Stimulated activated effector memory CD8-positive, alpha-beta T cell treated with anti-CD3 and anti-CD28 coated beads, Interleukin-12 subunit alpha, Interleukin-12 subunit beta, amount 100 ng/mL, for 72 hours (primary cell): Measurements from ENCODE around the gene MVB12B.
"Not testable (repeated sequence)": the region's sequence is repeated elsewhere in the genome, so short reads cannot be mapped to it uniquely, and the experiment has no call there.

Source experiments
- ATAC-seq: fragments of 150-1000 bp; cut with Tn5 transposase; 2 replicates; pipeline ENCODE4 v1.10.0; 2021
- DNase-seq, 2 donors: peaks; one replicate each; pipeline ENCODE4 v3.0.0; 2021 to 2022; ENCODE audit warnings: low spot score in 2 of 2
- H3K27ac Mint-ChIP-seq: one replicate; pipeline ENCODE4 v1.8.0; 2022; ENCODE audit warnings: mild to moderate bottlenecking, mixed read lengths
- H3K36me3 Mint-ChIP-seq: one replicate; pipeline ENCODE4 v1.8.0; 2022; ENCODE audit warnings: mild to moderate bottlenecking, mixed read lengths
- H3K4me1 Mint-ChIP-seq: one replicate; pipeline ENCODE4 v1.8.0; 2022; ENCODE audit warnings: mixed read lengths
- H3K4me3 Mint-ChIP-seq: one replicate; pipeline ENCODE4 v1.8.0; 2022; ENCODE audit warnings: mild to moderate bottlenecking, mixed read lengths
- H3K9me3 Mint-ChIP-seq: one replicate; pipeline ENCODE4 v1.8.0; 2022; ENCODE audit warnings: mixed read lengths

Gene MVB12B

GRCh38 chr9:126527109-126527825 lies 200.6 kb downstream of the MVB12B start:
- no peak for DNase-seq
- H3K9me3 Mint-ChIP-seq = no peaks in the 10 kb centered on the region
- H3K36me3 Mint-ChIP-seq = peaks cover 14% of the 10 kb centered on the region
- no peak overlapping the region for H3K27ac Mint-ChIP-seq
- peaks cover 33% of the 10 kb centered on the region for H3K4me1 Mint-ChIP-seq
- ATAC-seq = no peak
- no peak overlapping the region for H3K4me3 Mint-ChIP-seq

- no peak overlapping the region for H3K27ac Mint-ChIP-seq
- no peaks in the 10 kb centered on the region for H3K9me3 Mint-ChIP-seq
- no peak overlapping the region for H3K4me3 Mint-ChIP-seq
- DNase-seq (no peak), ATAC-seq (no peak)
- H3K4me1 Mint-ChIP-seq = peaks cover 25% of the 10 kb centered on the region
- peaks cover 20% of the 10 kb centered on the region for H3K36me3 Mint-ChIP-seq
Measured at GRCh38 chr9:126528111-126528510, 201.5 kb downstream of the MVB12B start.

GRCh38 chr9:126528915-126529314 lies 202.3 kb downstream of the MVB12B start:
- Mint-ChIP-seq H3K4me1 (peaks cover 17% of the 10 kb centered on the region), H3K4me3 (no peak overlapping the region), H3K27ac (no peak overlapping the region), H3K9me3 (no peaks in the 10 kb centered on the region), H3K36me3 (peaks cover 16% of the 10 kb centered on the region)
- DNase-seq = no peak
- ATAC-seq = no peak

- DNase-seq (no peak), ATAC-seq (no peak)
- Mint-ChIP-seq H3K27ac (no peak overlapping the region), H3K4me1 (no peaks in the 10 kb centered on the region), H3K36me3 (peaks cover 6% of the 10 kb centered on the region), H3K4me3 (no peak overlapping the region), H3K9me3 (no peaks in the 10 kb centered on the region)
Measured at GRCh38 chr9:126531035-126531571, 204.5 kb downstream of the MVB12B start.

GRCh38 chr9:126531591-126531990 lies 205.0 kb downstream of the MVB12B start:
- no peaks in the 10 kb centered on the region for H3K9me3 Mint-ChIP-seq
- no peak for DNase-seq
- no peaks in the 10 kb centered on the region for H3K4me1 Mint-ChIP-seq
- no peak overlapping the region for H3K4me3 Mint-ChIP-seq
- peaks cover 6% of the 10 kb centered on the region for H3K36me3 Mint-ChIP-seq
- no peak overlapping the region for H3K27ac Mint-ChIP-seq
- ATAC-seq = no peak

- ATAC-seq (no peak), DNase-seq (no peak)
- H3K4me1 Mint-ChIP-seq = no peaks in the 10 kb centered on the region
- H3K9me3 Mint-ChIP-seq = no peaks in the 10 kb centered on the region
- no peak overlapping the region for H3K27ac Mint-ChIP-seq
- H3K4me3 Mint-ChIP-seq = no peak overlapping the region
- peaks cover 6% of the 10 kb centered on the region for H3K36me3 Mint-ChIP-seq
Measured at GRCh38 chr9:126532019-126532462, 205.4 kb downstream of the MVB12B start.

- H3K36me3 Mint-ChIP-seq = peaks cover 6% of the 10 kb centered on the region
- no peak overlapping the region for H3K4me3 Mint-ChIP-seq
- DNase-seq = no peak
- ATAC-seq = no peak
- no peaks in the 10 kb centered on the region for H3K9me3 Mint-ChIP-seq
- no peak overlapping the region for H3K27ac Mint-ChIP-seq
- no peaks in the 10 kb centered on the region for H3K4me1 Mint-ChIP-seq
Measured at GRCh38 chr9:126532489-126532888, 205.9 kb downstream of the MVB12B start.

- DNase-seq = no peak
- Mint-ChIP-seq H3K27ac (no peak overlapping the region), H3K36me3 (peaks cover 6% of the 10 kb centered on the region), H3K4me3 (no peak overlapping the region), H3K4me1 (no peaks in the 10 kb centered on the region), H3K9me3 (no peaks in the 10 kb centered on the region)
- no peak for ATAC-seq
Measured at GRCh38 chr9:126532951-126533925, 206.6 kb downstream of the MVB12B start.

- no peaks in the 10 kb centered on the region for H3K4me1 Mint-ChIP-seq
Measured at GRCh38 chr9:126533926-126534310, 207.3 kb downstream of the MVB12B start.

GRCh38 chr9:126534431-126535186 lies 208.0 kb downstream of the MVB12B start:
- no peak for DNase-seq
- H3K9me3 Mint-ChIP-seq = no peaks in the 10 kb centered on the region
- no peaks in the 10 kb centered on the region for H3K4me1 Mint-ChIP-seq
- peaks cover 6% of the 10 kb centered on the region for H3K36me3 Mint-ChIP-seq
- ATAC-seq = no peak
- H3K4me3 Mint-ChIP-seq = no peak overlapping the region
- no peak overlapping the region for H3K27ac Mint-ChIP-seq

More at GRCh38 chr9:126533926-126534310, 207.3 kb downstream of the MVB12B start:
- DNase-seq = no peak
- H3K36me3 Mint-ChIP-seq = peaks cover 6% of the 10 kb centered on the region
- ATAC-seq = no peak
- H3K4me3 Mint-ChIP-seq = no peak overlapping the region
- no peaks in the 10 kb centered on the region for H3K9me3 Mint-ChIP-seq
- no peak overlapping the region for H3K27ac Mint-ChIP-seq

- ATAC-seq = no peak
- H3K4me3 Mint-ChIP-seq = no peak overlapping the region
Measured at GRCh38 chr9:126536131-126536530, 209.5 kb downstream of the MVB12B start.

GRCh38 chr9:126536841-126537465 lies 210.3 kb downstream of the MVB12B start:
- Mint-ChIP-seq H3K36me3 (peaks cover 6% of the 10 kb centered on the region), H3K27ac (no peak overlapping the region)
- DNase-seq = no peak

More at GRCh38 chr9:126536131-126536530, 209.5 kb downstream of the MVB12B start:
- no peak for DNase-seq
- H3K4me1 Mint-ChIP-seq = no peaks in the 10 kb centered on the region
- no peaks in the 10 kb centered on the region for H3K9me3 Mint-ChIP-seq
- H3K27ac Mint-ChIP-seq = no peak overlapping the region
- peaks cover 6% of the 10 kb centered on the region for H3K36me3 Mint-ChIP-seq

GRCh38 chr9:126538550-126538949 lies 211.9 kb downstream of the MVB12B start:
- no peak for ATAC-seq
- no peak for DNase-seq
- H3K27ac Mint-ChIP-seq = no peak overlapping the region
- no peaks in the 10 kb centered on the region for H3K36me3 Mint-ChIP-seq
- no peaks in the 10 kb centered on the region for H3K9me3 Mint-ChIP-seq
- H3K4me3 Mint-ChIP-seq = no peak overlapping the region
- H3K4me1 Mint-ChIP-seq = no peaks in the 10 kb centered on the region

More at GRCh38 chr9:126536841-126537465, 210.3 kb downstream of the MVB12B start:
- Mint-ChIP-seq H3K9me3 (no peaks in the 10 kb centered on the region), H3K4me1 (no peaks in the 10 kb centered on the region), H3K4me3 (no peak overlapping the region)
- no peak for ATAC-seq

GRCh38 chr9:126540398-126540797 lies 213.8 kb downstream of the MVB12B start:
- H3K9me3 Mint-ChIP-seq, DNase-seq, H3K4me3 Mint-ChIP-seq, H3K27ac Mint-ChIP-seq, ATAC-seq, H3K36me3 Mint-ChIP-seq, H3K4me1 Mint-ChIP-seq: not testable (repeated sequence)
